Retinal pigment epithelial cell (primary cell): ENCODE measurements around the gene RSPH9.

Experiments
- DNase-seq: peaks from one replicate; pipeline ENCODE4 v3.0.0-alpha.2; 2010; ENCODE audit warnings: low read depth
- H3K4me3 ChIP-seq: 2 replicates; pipeline ENCODE4 v1.5.1; 2011; ENCODE audit warnings: mild to moderate bottlenecking, low read length, control low read depth, moderate library complexity
- CTCF ChIP-seq: conservative IDR thresholded peaks from 2 replicates; pipeline ENCODE4 v1.5.1; 2011; ENCODE audit warnings: low read depth, low read length, control low read depth, inconsistent platforms

The RSPH9 gene

GRCh38 chr6:43610431-43610830 is 34.4 kb upstream of the RSPH9 start:
- no peak overlapping the region for H3K4me3 ChIP-seq
- DNase-seq: no peak
- TF ChIP-seq CTCF: no peak

- H3K4me3 ChIP-seq: no peak overlapping the region
- DNase-seq: no peak
- TF ChIP-seq CTCF: no peak
Measured at GRCh38 chr6:43613721-43614395, 31.0 kb upstream of the RSPH9 start.

GRCh38 chr6:43614396-43614730 is 30.5 kb upstream of the RSPH9 start:
- no peak for TF ChIP-seq CTCF
- no peak for DNase-seq

GRCh38 chr6:43616725-43617472 is 27.9 kb upstream of the RSPH9 start:
- no peak for TF ChIP-seq CTCF
- no peak overlapping the region for H3K4me3 ChIP-seq
- no peak for DNase-seq

More at GRCh38 chr6:43614396-43614730, 30.5 kb upstream of the RSPH9 start:
- H3K4me3 ChIP-seq: no peak overlapping the region

GRCh38 chr6:43621078-43621835 is 23.6 kb upstream of the RSPH9 start:
- TF ChIP-seq CTCF: no peak
- DNase-seq: no peak
- no peak overlapping the region for H3K4me3 ChIP-seq

GRCh38 chr6:43621836-43622180 is 23.0 kb upstream of the RSPH9 start:
- no peak for DNase-seq
- no peak for TF ChIP-seq CTCF
- no peak overlapping the region for H3K4me3 ChIP-seq
